DND-41 (cell line): ENCODE measurements around the gene TGM1.

Source experiments
- CTCF ChIP-seq: IDR thresholded peaks from 2 replicates; pipeline ENCODE4 v1.5.1; 2012; ENCODE audit warnings: borderline replicate concordance, low read length, moderate library complexity, mild to moderate bottlenecking; ENCODE audit not compliant: poor library complexity, severe bottlenecking; ENCODE audit errors: extremely low read depth
- EZH2 ChIP-seq: IDR thresholded peaks from 3 replicates; pipeline ENCODE4 v1.6.1; 2012; ENCODE audit warnings: borderline replicate concordance, low read depth, mild to moderate bottlenecking, moderate library complexity, low read length, inconsistent platforms; ENCODE audit not compliant: severe bottlenecking

DNA sequence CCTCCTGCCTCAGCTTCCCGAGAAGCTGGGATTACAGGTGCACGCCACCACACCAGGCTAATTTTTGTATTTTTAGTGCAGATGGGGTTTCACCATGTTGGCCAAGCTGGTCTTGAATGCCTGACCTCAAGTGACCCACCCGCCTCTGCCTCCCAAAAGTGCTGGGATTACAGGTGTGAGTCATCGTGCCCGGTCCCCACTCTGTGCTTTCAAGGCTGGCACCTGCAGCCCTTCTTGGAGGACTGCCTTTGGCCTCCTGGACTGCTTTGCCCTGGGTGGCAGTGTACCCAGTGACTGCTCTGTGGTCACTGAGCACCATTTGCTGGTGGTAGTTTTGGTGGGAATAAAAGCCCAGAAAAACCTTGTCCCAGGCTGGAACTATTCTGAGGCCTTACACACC, 24.0 kb upstream of the TGM1 start:
- TF ChIP-seq CTCF (no peak), EZH2 (no peak)
